H9 (cell line): Measurements from ENCODE around the gene PM20D1. TPM values are rescaled to one million over a fixed set of nuclear protein-coding genes. Genes with fewer than 3 reads are reported as not detected.
"Not testable (repeated sequence)": the region's sequence is repeated elsewhere in the genome, so short reads cannot be mapped to it uniquely, and the experiment has no call there.

Experiments
- DNase-seq: peaks from one replicate; pipeline ENCODE4 v3.0.0-alpha.2; 2017
- H2AFZ ChIP-seq: one replicate; pipeline ENCODE4 v1.6.1; 2013; ENCODE audit warnings: mild to moderate bottlenecking, low read length, control low read depth, moderate library complexity
- H2AK5ac ChIP-seq: 2 replicates; pipeline ENCODE4 v1.6.1; 2013; ENCODE audit warnings: low read length, control low read depth, mixed read lengths; ENCODE audit not compliant: insufficient read length
- H2BK120ac ChIP-seq: one replicate; pipeline ENCODE4 v1.6.1; 2013; ENCODE audit warnings: low read depth, mild to moderate bottlenecking, low read length, control low read depth, inconsistent platforms; ENCODE audit not compliant: poor library complexity, severe bottlenecking
- H2BK12ac ChIP-seq: 2 replicates; pipeline ENCODE4 v1.6.1; 2013; ENCODE audit warnings: low read length, control low read depth, mixed read lengths, low read depth; ENCODE audit not compliant: insufficient read length
- H2BK15ac ChIP-seq: 2 replicates; pipeline ENCODE4 v1.6.1; 2013; ENCODE audit warnings: low read depth, low read length, control low read depth
- H2BK20ac ChIP-seq: one replicate; pipeline ENCODE4 v1.6.1; 2013; ENCODE audit warnings: low read depth, mild to moderate bottlenecking, low read length, control low read depth, inconsistent platforms; ENCODE audit not compliant: poor library complexity, severe bottlenecking
- H2BK5ac ChIP-seq: 2 replicates; pipeline ENCODE4 v1.6.1; 2013; ENCODE audit warnings: low read length, control low read depth, mixed read lengths; ENCODE audit not compliant: insufficient read length
- H3K14ac ChIP-seq: 2 replicates; pipeline ENCODE4 v1.6.1; 2013; ENCODE audit warnings: low read length, control low read depth; ENCODE audit not compliant: insufficient read depth
- H3K18ac ChIP-seq: 2 replicates; pipeline ENCODE4 v1.6.1; 2013; ENCODE audit warnings: low read depth, mild to moderate bottlenecking, mixed read lengths, low read length, control low read depth; ENCODE audit not compliant: insufficient read length
- H3K23ac ChIP-seq: 2 replicates; pipeline ENCODE4 v1.6.1; 2013; ENCODE audit warnings: low read length, control low read depth, mixed read lengths, low read depth; ENCODE audit not compliant: insufficient read length
- H3K23me2 ChIP-seq: 2 replicates; pipeline ENCODE4 v1.6.1; 2013; ENCODE audit warnings: low read depth, mild to moderate bottlenecking, mixed read lengths, low read length, control low read depth; ENCODE audit not compliant: insufficient read length, poor library complexity, severe bottlenecking
- H3K27ac ChIP-seq: 2 replicates; pipeline ENCODE4 v1.5.1; 2013; ENCODE audit warnings: low read length, control low read depth, mixed read lengths, low read depth; ENCODE audit not compliant: insufficient read length
- H3K27me3 ChIP-seq: 2 replicates; pipeline ENCODE4 v1.6.1; 2013; ENCODE audit warnings: low read length, control low read depth, inconsistent platforms; ENCODE audit not compliant: insufficient read depth
- H3K4ac ChIP-seq: 2 replicates; pipeline ENCODE4 v1.6.1; 2013; ENCODE audit warnings: low read depth, mild to moderate bottlenecking, control low read depth, inconsistent platforms, low read length, moderate library complexity
- H3K4me1 ChIP-seq: 2 replicates; pipeline ENCODE4 v1.6.1; 2013; ENCODE audit warnings: low read length, control low read depth, inconsistent platforms; ENCODE audit not compliant: insufficient read depth
- H3K4me2 ChIP-seq: 2 replicates; pipeline ENCODE4 v1.6.1; 2013; ENCODE audit warnings: low read length, control low read depth, mixed read lengths; ENCODE audit not compliant: insufficient read length, insufficient read depth
- H3K56ac ChIP-seq: 2 replicates; pipeline ENCODE4 v1.6.1; 2013; ENCODE audit warnings: low read depth, mild to moderate bottlenecking, mixed read lengths, low read length, control low read depth; ENCODE audit not compliant: insufficient read length
- H3K79me1 ChIP-seq: 2 replicates; pipeline ENCODE4 v1.6.1; 2013; ENCODE audit warnings: low read depth, mild to moderate bottlenecking, moderate library complexity, low read length, control low read depth, inconsistent platforms; ENCODE audit not compliant: insufficient read depth, poor library complexity, severe bottlenecking
- H3K79me2 ChIP-seq: 2 replicates; pipeline ENCODE4 v1.6.1; 2013; ENCODE audit warnings: low read length, control low read depth, inconsistent platforms; ENCODE audit not compliant: insufficient read depth
- H3K9ac ChIP-seq: 2 replicates; pipeline ENCODE4 v1.6.1; 2013; ENCODE audit warnings: low read length, control low read depth, mixed read lengths; ENCODE audit not compliant: insufficient read length; ENCODE audit errors: extremely low read depth
- H3K9me3 ChIP-seq: one replicate; pipeline ENCODE4 v1.6.1; 2013; ENCODE audit warnings: low read depth, low read length, inconsistent platforms; ENCODE audit not compliant: control insufficient read depth
- H3T11ph ChIP-seq: one replicate; pipeline ENCODE4 v1.6.1; 2013; ENCODE audit warnings: mild to moderate bottlenecking, low read length, control low read depth, inconsistent platforms
- H4K20me1 ChIP-seq: one replicate; pipeline ENCODE4 v1.6.1; 2013; ENCODE audit not compliant: control insufficient read depth, insufficient read length, insufficient read depth
- H4K5ac ChIP-seq: 2 replicates; pipeline ENCODE4 v1.6.1; 2013; ENCODE audit warnings: low read depth, mild to moderate bottlenecking, mixed read lengths, low read length, control low read depth; ENCODE audit not compliant: insufficient read length
- H4K8ac ChIP-seq: replicated peaks from 2 replicates; pipeline ENCODE4 v1.6.1; 2013; ENCODE audit warnings: low read length, control low read depth, mixed read lengths, low read depth; ENCODE audit not compliant: insufficient read length
- H4K91ac ChIP-seq: 2 replicates; pipeline ENCODE4 v1.6.1; 2013; ENCODE audit warnings: low read depth, mild to moderate bottlenecking, moderate library complexity, mixed read lengths, low read length, control low read depth; ENCODE audit not compliant: insufficient read length
- H3K27ac Mint-ChIP-seq, 3 experiments: 2 replicates in 2 of 3; 3 replicates in 1 of 3; pipeline ENCODE4 v1.8.0; 2020 to 2021; ENCODE audit warnings: mixed read lengths in 3 of 3, mild to moderate bottlenecking in 1 of 3, moderate library complexity in 1 of 3
- H3K27me3 Mint-ChIP-seq: 2 replicates; pipeline ENCODE4 v1.8.0; 2021; ENCODE audit warnings: low read depth, mild to moderate bottlenecking, moderate library complexity, mixed read lengths
- H3K36me3 Mint-ChIP-seq, 3 experiments: 2 replicates in 2 of 3; 3 replicates in 1 of 3; pipeline ENCODE4 v1.8.0; 2020 to 2021; ENCODE audit warnings: low read depth in 3 of 3, mixed read lengths in 3 of 3; ENCODE audit not compliant: insufficient read depth in 1 of 3
- H3K4me1 Mint-ChIP-seq, 2 experiments: 2 replicates each; pipeline ENCODE4 v1.8.0; 2020; ENCODE audit warnings: mixed read lengths in 2 of 2
- H3K4me3 Mint-ChIP-seq, 2 experiments: 2 replicates in 1 of 2; 3 replicates in 1 of 2; pipeline ENCODE4 v1.8.0; 2020 to 2021; ENCODE audit warnings: mild to moderate bottlenecking in 2 of 2, mixed read lengths in 2 of 2, moderate library complexity in 1 of 2
- H3K9me3 Mint-ChIP-seq, 2 experiments: 2 replicates in 1 of 2; 3 replicates in 1 of 2; pipeline ENCODE4 v1.8.0; 2020; ENCODE audit warnings: mild to moderate bottlenecking in 2 of 2, mixed read lengths in 2 of 2, moderate library complexity in 1 of 2
- WGBS: extraction: QIAGEN DNeasy Blood & Tissue Kit; methylation state at CpG from one replicate; pipeline ENCODE4 v1.1.7; 2013; ENCODE audit warnings: missing lambda C conversion rate, low lambda C conversion rate, mixed read lengths; ENCODE audit not compliant: insufficient read length; ENCODE audit errors: extremely low coverage; 5-methylcytosine and 5-hydroxymethylcytosine counted together
- total RNA-seq: library from RNA; stranded (reverse); gene quantifications from 2 replicates; pipeline ENCODE4 v1.2.1, GENCODE V29; 2021

Gene PM20D1
- total RNA-seq, 1 experiment from 2014 or later, result not detected

- not testable (repeated sequence) for H3K23ac ChIP-seq, H2AK5ac ChIP-seq, H4K20me1 ChIP-seq, H3K27me3 Mint-ChIP-seq, H2BK15ac ChIP-seq, H3K27me3 ChIP-seq, H2AFZ ChIP-seq, H3K79me1 ChIP-seq, H3K27ac Mint-ChIP-seq, H4K91ac ChIP-seq, H4K8ac ChIP-seq, H3K4ac ChIP-seq, H3K4me2 ChIP-seq, H2BK20ac ChIP-seq, H2BK12ac ChIP-seq, H3K27ac ChIP-seq, H3K18ac ChIP-seq, H3K9me3 ChIP-seq, H4K5ac ChIP-seq, H3K14ac ChIP-seq, H3K56ac ChIP-seq, H3K79me2 ChIP-seq, H3K4me3 Mint-ChIP-seq, H3K4me1 ChIP-seq, H3T11ph ChIP-seq, H3K9ac ChIP-seq, H2BK5ac ChIP-seq, H3K23me2 ChIP-seq, H3K4me1 Mint-ChIP-seq, DNase-seq, H2BK120ac ChIP-seq
- Mint-ChIP-seq H3K9me3 (peaks cover 22 to 23% of the 10 kb centered on the region in 2 experiments), H3K36me3 (peaks cover 30 to 36% (median 31%) of the 10 kb centered on the region in 3 experiments)
- WGBS, result 96% methylated on average over 1 of the region's 4 CpGs
These were observed 39.1 kb upstream of the PM20D1 start for GRCh38 chr1:205889006-205889405.
